Ascending aorta (tissue), 2 donors: ENCODE data around the gene SLC25A42. TPM values are rescaled to one million over a fixed set of nuclear protein-coding genes. Genes with fewer than 3 reads are reported as not detected.
"Not testable (repeated sequence)": the region's sequence is repeated elsewhere in the genome, so short reads cannot be mapped to it uniquely, and the experiment has no call there.

Source experiments
- DNase-seq, 2 donors: peaks; one replicate each; pipeline ENCODE4 v3.0.0-alpha.2; 2019; ENCODE audit warnings: low spot score in 2 of 2
- H3K27ac ChIP-seq, 2 donors: fragments of 200-600 bp; sonication (generic); one replicate each; pipeline ENCODE4 v1.5.1; 2016 to 2017; ENCODE audit warnings: mild to moderate bottlenecking in 1 of 2
- H3K27me3 ChIP-seq: fragments of 200-600 bp; sonication (generic); one replicate; pipeline ENCODE4 v1.5.1; 2017
- H3K36me3 ChIP-seq, 2 donors: fragments of 200-600 bp; sonication (generic); one replicate each; pipeline ENCODE4 v1.5.1; 2016
- H3K4me1 ChIP-seq, 2 donors: fragments of 200-600 bp; sonication (generic); one replicate each; pipeline ENCODE4 v1.5.1; 2016 to 2017; ENCODE audit warnings: mild to moderate bottlenecking in 1 of 2
- H3K4me3 ChIP-seq, 2 donors: fragments of 200-600 bp; sonication (generic); one replicate each; pipeline ENCODE4 v1.5.1; 2016 to 2017; ENCODE audit warnings: mild to moderate bottlenecking in 1 of 2
- H3K9me3 ChIP-seq, 2 donors: fragments of 200-600 bp; sonication (generic); one replicate each; pipeline ENCODE4 v1.5.1; 2016
- intact Hi-C: fragments of 100-400 bp; cut with DNase I; formaldehyde crosslinking; loops from one replicate; pipeline ENCODE4 v1.15.1; 2023
- total RNA-seq: library from RNA; depleted of rRNA; stranded (reverse); fragments of >200 nt; gene quantifications from one replicate; pipeline ENCODE4 v1.1.0, GENCODE V29; 2016
- TF ChIP-seq, protein P1 (sequence below), 3 experiments: fragments of 200-600 bp in 2 of 3; fragments of 450-650 bp in 1 of 3; sonication (generic) in 2 of 3; IDR thresholded peaks; one replicate each; pipeline ENCODE4 v1.5.1; 2016 to 2019; ENCODE audit warnings: antibody characterized with exemption in 3 of 3, mild to moderate bottlenecking in 1 of 3, moderate library complexity in 1 of 3

The SLC25A42 gene
- total RNA-seq, 1 donor from 2014 or later = 8.9 TPM

DNA sequence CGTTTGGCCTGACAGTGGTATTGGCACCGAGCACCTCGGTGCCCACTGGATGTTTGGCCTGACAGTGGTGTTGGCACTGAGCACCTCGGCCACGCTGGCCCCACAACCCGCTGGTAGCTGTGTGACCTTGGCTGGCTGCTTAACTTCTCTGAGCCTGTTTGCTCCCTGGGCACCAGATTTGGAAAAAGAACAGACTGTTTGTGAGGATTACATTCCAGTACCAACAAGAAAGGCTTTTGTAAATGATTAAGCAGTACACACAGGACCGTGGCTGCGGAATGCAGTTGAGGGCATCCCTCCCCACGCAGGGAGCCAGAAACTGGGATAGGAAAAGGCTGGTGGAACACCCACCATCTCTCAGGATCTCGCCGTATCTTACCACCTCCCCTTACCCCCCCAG is 31.9 kb downstream of the SLC25A42 start:
- intact Hi-C loops = no loop called here
- H3K27ac ChIP-seq = no peak overlapping the region
- H3K9me3 ChIP-seq = no peaks in the 10 kb centered on the region
- peaks cover 12 to 34% of the 10 kb centered on the region in 2 donors for H3K36me3 ChIP-seq
- no peak overlapping the region for H3K4me3 ChIP-seq
- TF ChIP-seq, protein P1, sequence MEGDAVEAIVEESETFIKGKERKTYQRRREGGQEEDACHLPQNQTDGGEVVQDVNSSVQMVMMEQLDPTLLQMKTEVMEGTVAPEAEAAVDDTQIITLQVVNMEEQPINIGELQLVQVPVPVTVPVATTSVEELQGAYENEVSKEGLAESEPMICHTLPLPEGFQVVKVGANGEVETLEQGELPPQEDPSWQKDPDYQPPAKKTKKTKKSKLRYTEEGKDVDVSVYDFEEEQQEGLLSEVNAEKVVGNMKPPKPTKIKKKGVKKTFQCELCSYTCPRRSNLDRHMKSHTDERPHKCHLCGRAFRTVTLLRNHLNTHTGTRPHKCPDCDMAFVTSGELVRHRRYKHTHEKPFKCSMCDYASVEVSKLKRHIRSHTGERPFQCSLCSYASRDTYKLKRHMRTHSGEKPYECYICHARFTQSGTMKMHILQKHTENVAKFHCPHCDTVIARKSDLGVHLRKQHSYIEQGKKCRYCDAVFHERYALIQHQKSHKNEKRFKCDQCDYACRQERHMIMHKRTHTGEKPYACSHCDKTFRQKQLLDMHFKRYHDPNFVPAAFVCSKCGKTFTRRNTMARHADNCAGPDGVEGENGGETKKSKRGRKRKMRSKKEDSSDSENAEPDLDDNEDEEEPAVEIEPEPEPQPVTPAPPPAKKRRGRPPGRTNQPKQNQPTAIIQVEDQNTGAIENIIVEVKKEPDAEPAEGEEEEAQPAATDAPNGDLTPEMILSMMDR (IDR thresholded peaks at IDR 0.05) = no peak
- no peaks in the 10 kb centered on the region for H3K4me1 ChIP-seq
- H3K27me3 ChIP-seq = no peaks in the 10 kb centered on the region
- DNase-seq = no peak

DNA sequence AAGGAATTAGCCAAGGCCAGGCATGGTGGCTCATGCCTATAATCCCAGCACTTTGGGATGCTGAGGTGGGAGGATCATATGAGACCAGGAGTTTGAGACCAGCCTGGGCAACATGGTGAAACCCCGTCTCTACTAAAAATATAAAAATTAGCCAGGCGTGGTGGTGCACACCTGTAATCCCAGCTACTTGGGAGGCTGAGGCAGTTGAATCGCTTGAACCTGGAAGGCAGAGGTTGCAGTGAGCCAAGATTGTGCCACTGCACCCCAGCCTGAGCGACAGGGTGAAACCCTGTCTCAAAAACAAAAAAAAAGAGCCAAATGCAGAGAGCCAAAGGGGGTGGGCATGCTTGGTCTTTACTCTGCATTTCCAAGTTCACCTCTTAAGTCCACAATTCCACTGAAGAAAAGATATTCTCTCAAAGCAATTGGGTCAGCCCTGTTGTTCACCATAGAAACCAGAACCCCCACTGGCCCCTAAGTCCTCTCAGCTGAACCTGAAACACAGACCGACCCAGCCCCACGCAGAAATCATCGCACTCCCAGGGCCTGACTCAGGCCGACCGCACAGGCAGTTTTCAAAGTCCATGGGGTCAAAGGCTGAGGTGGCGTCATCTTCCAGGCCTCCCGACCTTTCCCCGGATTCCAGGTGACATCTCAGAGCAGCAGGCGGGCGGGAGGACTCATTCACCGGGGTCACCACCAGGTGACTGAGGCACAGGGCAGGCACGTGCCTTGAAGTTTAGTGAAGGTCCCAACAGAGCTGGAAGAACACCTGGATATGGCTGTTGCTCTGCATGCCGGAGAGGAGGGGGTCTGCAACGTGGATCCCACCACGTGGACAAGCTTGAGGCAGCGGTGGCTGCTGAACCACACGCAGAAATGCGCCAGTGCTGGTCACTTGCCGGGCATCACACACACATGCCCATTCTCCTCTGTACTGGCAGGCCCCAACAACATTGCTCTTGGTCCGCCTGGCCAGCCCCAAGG is 33.1 kb downstream of the SLC25A42 start:
- Histone ChIP-seq H3K4me1 (no peaks in the 10 kb centered on the region), H3K4me3 (no peak overlapping the region), H3K36me3 (peaks cover 16 to 40% of the 10 kb centered on the region in 2 donors), H3K27ac (no peak overlapping the region), H3K27me3 (no peaks in the 10 kb centered on the region), H3K9me3 (no peaks in the 10 kb centered on the region)
- no peak for DNase-seq
- intact Hi-C loops = no loop called here
- TF ChIP-seq, protein P1 (IDR thresholded peaks at IDR 0.05) = no peak

DNA sequence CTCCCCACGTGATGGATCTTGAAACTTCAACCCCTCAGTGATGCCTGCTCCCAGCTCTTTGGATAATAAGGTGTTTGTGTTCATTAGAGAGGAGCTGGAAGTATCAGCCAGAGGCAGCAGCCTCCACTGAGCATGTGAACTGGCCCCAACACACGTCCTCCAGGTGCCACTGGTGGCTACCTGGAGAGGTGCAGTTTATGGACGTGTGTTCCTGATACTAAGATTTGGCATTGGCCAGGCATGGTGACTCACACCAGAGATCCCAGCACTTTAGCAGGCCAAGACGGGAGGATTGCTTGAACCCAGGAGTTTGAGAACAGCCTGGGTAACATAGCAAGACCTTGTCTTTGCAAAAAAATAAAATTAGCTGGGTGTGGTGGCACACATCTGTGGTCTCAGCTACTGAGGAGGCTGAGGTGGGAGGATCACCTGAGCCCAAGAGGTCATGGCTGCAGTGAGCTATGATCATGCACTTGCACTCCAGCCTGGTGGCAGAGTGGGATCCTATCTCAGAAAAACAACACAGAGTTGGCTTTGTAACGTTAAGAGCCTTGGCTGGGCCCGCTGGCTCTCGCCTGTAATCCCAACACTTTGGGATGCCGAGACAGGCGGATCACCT is 34.4 kb downstream of the SLC25A42 start:
- no peaks in the 10 kb centered on the region for H3K9me3 ChIP-seq
- no peaks in the 10 kb centered on the region for H3K27me3 ChIP-seq
- no peaks in the 10 kb centered on the region for H3K4me1 ChIP-seq
- intact Hi-C loops = no loop called here
- H3K4me3 ChIP-seq = no peak overlapping the region
- H3K27ac ChIP-seq = no peak overlapping the region
- DNase-seq = no peak
- TF ChIP-seq, protein P1 (IDR thresholded peaks at IDR 0.05) = no peak
- peaks cover 16 to 40% of the 10 kb centered on the region in 2 donors for H3K36me3 ChIP-seq

DNA sequence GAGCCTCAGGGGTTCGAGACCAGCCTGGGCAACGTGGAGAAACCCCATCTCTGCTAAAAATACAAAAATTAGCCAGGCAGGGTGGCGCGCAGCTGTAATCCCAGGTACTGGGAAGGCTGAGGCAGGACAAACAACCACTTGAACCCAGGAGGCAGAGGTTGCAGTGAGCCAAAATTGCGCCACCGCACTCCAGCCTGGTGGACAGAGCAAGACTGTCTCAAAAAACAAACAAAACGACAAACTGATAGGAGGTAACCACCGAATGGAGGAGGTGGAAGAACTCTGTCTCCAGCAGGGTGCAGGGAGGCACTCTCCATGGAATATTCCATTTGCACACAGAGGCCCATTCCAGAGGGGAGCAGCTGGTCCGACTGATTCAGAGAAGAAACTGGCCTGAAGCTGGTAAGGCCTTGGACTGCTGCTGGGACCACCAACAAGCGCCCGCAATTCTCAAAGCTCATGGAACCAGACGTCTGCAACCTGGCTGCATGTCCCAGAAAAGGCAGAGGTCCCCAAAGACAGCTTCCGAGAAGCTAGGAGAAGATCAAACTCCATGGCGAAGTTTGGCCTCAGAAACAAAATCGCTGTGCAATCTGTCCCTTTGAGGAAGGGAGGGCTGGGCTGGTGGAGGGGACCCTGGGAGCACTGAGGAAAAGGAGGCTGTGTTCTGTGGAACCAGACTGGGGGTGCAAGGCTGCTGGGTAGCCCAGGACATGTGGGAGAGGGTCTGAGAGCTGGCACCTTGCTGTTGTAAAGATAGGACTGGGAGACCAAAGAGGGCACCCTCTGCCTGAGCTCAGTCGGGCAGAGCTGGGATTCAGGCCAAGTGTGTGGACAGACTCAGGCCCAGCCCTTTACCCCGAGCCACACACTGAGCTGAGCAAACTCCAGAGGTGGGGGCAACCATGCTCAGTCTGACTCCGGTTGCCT is 35.2 kb downstream of the SLC25A42 start:
- Histone ChIP-seq H3K4me3 (no peak overlapping the region), H3K27ac (no peak overlapping the region), H3K4me1 (no peaks in the 10 kb centered on the region), H3K9me3 (no peaks in the 10 kb centered on the region), H3K27me3 (no peaks in the 10 kb centered on the region), H3K36me3 (peaks cover 16 to 40% of the 10 kb centered on the region in 2 donors)
- TF ChIP-seq, protein P1 (IDR thresholded peaks at IDR 0.05) = no peak
- intact Hi-C loops = no loop called here
- no peak for DNase-seq

DNA sequence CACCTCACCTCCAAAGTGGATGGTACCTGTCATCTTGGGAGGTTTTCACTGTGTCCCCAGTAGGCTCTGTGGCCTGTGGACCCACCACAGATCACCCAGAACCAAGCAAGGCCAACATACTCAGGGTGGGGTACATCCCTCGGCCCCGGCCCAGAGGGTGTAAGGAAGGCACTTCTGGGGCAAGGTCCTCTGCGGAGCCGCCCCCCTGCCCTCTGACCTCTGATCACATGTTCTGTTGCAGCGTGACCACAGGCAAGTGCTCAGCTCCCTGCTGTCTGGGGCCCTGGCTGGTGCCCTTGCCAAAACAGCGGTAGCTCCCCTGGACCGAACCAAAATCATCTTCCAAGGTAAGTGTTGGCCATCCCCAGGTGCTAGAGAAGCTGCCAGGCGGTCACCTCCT is 37.7 kb downstream of the SLC25A42 start:
- DNase-seq = no peak
- intact Hi-C loops = no loop called here
- Histone ChIP-seq H3K9me3 (no peaks in the 10 kb centered on the region), H3K4me3 (no peak overlapping the region), H3K4me1 (no peaks in the 10 kb centered on the region), H3K27ac (no peak overlapping the region), H3K36me3 (peaks cover 16 to 37% of the 10 kb centered on the region in 2 donors), H3K27me3 (no peaks in the 10 kb centered on the region)
- TF ChIP-seq, protein P1 (IDR thresholded peaks at IDR 0.05) = no peak

DNA sequence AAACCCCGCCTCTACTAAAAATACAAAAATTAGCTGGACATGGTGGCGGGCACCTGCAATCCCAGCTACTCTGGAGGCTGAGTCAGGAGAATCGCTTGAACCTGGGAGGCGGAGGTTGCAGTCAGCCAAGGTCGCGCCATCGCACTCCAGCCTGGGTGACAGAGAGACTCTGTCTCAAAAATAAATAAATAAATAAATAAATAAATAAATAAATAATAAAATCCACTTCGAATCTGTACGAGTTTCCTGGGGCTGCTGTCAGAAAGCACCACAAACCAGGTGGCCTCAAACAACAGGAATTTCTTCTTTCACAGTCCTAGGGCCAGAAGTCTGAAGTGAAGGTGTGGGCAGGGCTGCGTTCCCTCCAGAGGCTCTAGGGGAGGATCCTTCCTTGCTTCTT is 38.8 kb downstream of the SLC25A42 start:
- H3K27me3 ChIP-seq, DNase-seq, H3K4me1 ChIP-seq, H3K9me3 ChIP-seq, intact Hi-C loops, H3K4me3 ChIP-seq, H3K27ac ChIP-seq: not testable (repeated sequence)
- peaks cover 16 to 27% of the 10 kb centered on the region in 2 donors for H3K36me3 ChIP-seq
